ENCODE results near the gene KBTBD7. TPM values are rescaled to one million over a fixed set of nuclear protein-coding genes. Genes with fewer than 3 reads are reported as not detected.

Gene KBTBD7
- total and polyA plus RNA-seq, 2 donors (not counting 1 experiment from before 2014, with no cell fraction given) = 0.73 to 9.2 TPM

- H3K4me3 Mint-ChIP-seq = no peak overlapping the region
These were observed 9.4 kb upstream of the KBTBD7 start for GRCh38 chr13:41203810-41204209.

DNA sequence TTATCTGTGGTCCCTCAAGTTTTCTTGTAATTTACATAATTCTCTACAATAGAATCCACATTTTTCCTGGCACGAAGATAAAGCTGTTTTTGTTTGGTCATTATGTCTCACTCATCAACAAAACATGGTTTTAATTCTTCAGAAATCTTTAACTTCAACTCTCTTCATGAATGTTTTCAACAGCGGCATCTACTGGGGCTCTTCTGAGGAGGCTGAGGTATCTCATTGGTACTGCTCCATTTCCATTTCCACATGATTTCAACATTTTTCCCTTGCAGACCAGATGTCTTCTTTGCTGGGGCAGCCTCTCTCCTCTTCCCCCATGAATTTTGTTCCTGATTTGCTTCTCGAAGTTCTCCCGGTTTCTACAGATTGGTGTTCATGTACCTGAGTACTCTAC is 5.8 kb upstream of the KBTBD7 start:
- DNase-seq (no peak), ATAC-seq (ENCODE audit: low read depth) (no peak)
- no peaks in the 10 kb centered on the region for H3K27me3 Mint-ChIP-seq
- no peak for TF ChIP-seq CTCF (IDR thresholded peaks at IDR 0.05)
- no peak for TF ChIP-seq EZH2 (IDR thresholded peaks at IDR 0.05; ENCODE audit: borderline replicate concordance, insufficient read depth, low read depth, low read length, poor library complexity, severe bottlenecking)
- H3K9me3 Mint-ChIP-seq (ENCODE audit: insufficient read depth) = peaks cover 5% of the 10 kb centered on the region
- intact Hi-C loops (cut with micrococcal nuclease) = no loop called here
- H3K27ac Mint-ChIP-seq = peak overlapping the region; percentile 98
- no peak overlapping the region for H2AFZ ChIP-seq (ENCODE audit: insufficient read depth, low read depth, low read length, poor library complexity, severe bottlenecking)
- WGBS (ENCODE audit: insufficient coverage) = 100% methylated on average over 3 of the region's 4 CpGs
- POLR2A ChIA-PET = no interaction called here
- H3K4me1 ChIP-seq (ENCODE audit: control insufficient read depth in 2 of 2, insufficient read depth in 2 of 2, low read length in 2 of 2) = peaks cover 33 to 35% of the 10 kb centered on the region in 2 donors
- no peaks in the 10 kb centered on the region for H4K20me1 ChIP-seq (ENCODE audit: control insufficient read depth, insufficient read depth, low read length, poor library complexity, severe bottlenecking)
- H3K4me2 ChIP-seq (replicated peaks; ENCODE audit: low read depth, low read length, poor library complexity, severe bottlenecking) = peak overlapping the region; percentile 66
- H3K4me1 Mint-ChIP-seq = peaks cover 40% of the 10 kb centered on the region
- H3K4me3 ChIP-seq (ENCODE audit: control extremely low read depth in 1 of 5, extremely low read depth in 1 of 5, insufficient read depth in 1 of 5, low read depth in 2 of 5, low read length in 4 of 5) = no peak overlapping the region
- no peaks in the 10 kb centered on the region for H3K27me3 ChIP-seq (replicated peaks in 1 of 4; ENCODE audit: control extremely low read depth in 1 of 4, control insufficient read depth in 3 of 4, insufficient read depth in 4 of 4, low read length in 3 of 4)
- CTCF ChIA-PET = interaction anchor here (1.0 to 1.9 kb wide), 3 partner anchors 20 to 145 kb away, joined by 5 to 15 read pairs (median 5); no protein-coding TSS in a partner anchor
- no peaks in the 10 kb centered on the region for H3K79me2 ChIP-seq (ENCODE audit: control insufficient read depth, insufficient read depth, low read length)
- H3K9ac ChIP-seq (ENCODE audit: low read length) = peak overlapping the region; percentile 69
- H3K27ac ChIP-seq (ENCODE audit: low read length in 2 of 2) = peak overlapping the region in 1 of 2 donors; percentile 100
- H3K9me3 ChIP-seq (ENCODE audit: control extremely low read depth in 1 of 3, control insufficient read depth in 2 of 3, insufficient read depth in 1 of 3, low read length in 2 of 3) = peaks cover 0 to 7% (median 2%) of the 10 kb centered on the region in 3 donors
- peak overlapping the region; percentile 27 for H3K4me3 Mint-ChIP-seq
- no peaks in the 10 kb centered on the region for H3K36me3 ChIP-seq (replicated peaks in 1 of 2; ENCODE audit: control extremely low read depth in 1 of 2, control insufficient read depth in 1 of 2, extremely low read depth in 1 of 2, insufficient read depth in 2 of 2, low read length in 1 of 2)

More at GRCh38 chr13:41203810-41204209, 9.4 kb upstream of the KBTBD7 start:
- no peaks in the 10 kb centered on the region for H3K27me3 Mint-ChIP-seq
- no peak overlapping the region for H3K4me2 ChIP-seq (replicated peaks; ENCODE audit: low read depth, low read length, poor library complexity, severe bottlenecking)
- no peaks in the 10 kb centered on the region for H3K36me3 ChIP-seq (replicated peaks in 1 of 2; ENCODE audit: control extremely low read depth in 1 of 2, control insufficient read depth in 1 of 2, extremely low read depth in 1 of 2, insufficient read depth in 2 of 2, low read length in 1 of 2)
- no peaks in the 10 kb centered on the region for H4K20me1 ChIP-seq (ENCODE audit: control insufficient read depth, insufficient read depth, low read length, poor library complexity, severe bottlenecking)
- H3K27ac Mint-ChIP-seq = no peak overlapping the region
- no peaks in the 10 kb centered on the region for H3K27me3 ChIP-seq (replicated peaks in 1 of 4; ENCODE audit: control extremely low read depth in 1 of 4, control insufficient read depth in 3 of 4, insufficient read depth in 4 of 4, low read length in 3 of 4)
- ChIA-PET POLR2A (no interaction called here), CTCF (interaction anchor here (0.9 to 2.3 kb wide), 2 partner anchors 12 to 19 kb away, joined by 3 to 9 read pairs; no protein-coding TSS in a partner anchor)
- H3K4me1 ChIP-seq (ENCODE audit: control insufficient read depth in 2 of 2, insufficient read depth in 2 of 2, low read length in 2 of 2) = peaks cover 23% of the 10 kb centered on the region in 2 donors
- 98% methylated on average over 4 of the region's 6 CpGs for WGBS (ENCODE audit: insufficient coverage)
- peaks cover 26% of the 10 kb centered on the region for H3K4me1 Mint-ChIP-seq
- TF ChIP-seq EZH2 (IDR thresholded peaks at IDR 0.05; ENCODE audit: borderline replicate concordance, insufficient read depth, low read depth, low read length, poor library complexity, severe bottlenecking) (no peak), CTCF (IDR thresholded peaks at IDR 0.05) (no peak)
- peaks cover 0 to 7% (median 2%) of the 10 kb centered on the region in 3 donors for H3K9me3 ChIP-seq (ENCODE audit: control extremely low read depth in 1 of 3, control insufficient read depth in 2 of 3, insufficient read depth in 1 of 3, low read length in 2 of 3)
- no peaks in the 10 kb centered on the region for H3K79me2 ChIP-seq (ENCODE audit: control insufficient read depth, insufficient read depth, low read length)
- no peak overlapping the region for H3K9ac ChIP-seq (ENCODE audit: low read length)
- DNase-seq (no peak), ATAC-seq (ENCODE audit: low read depth) (no peak)
- no peak overlapping the region for H3K4me3 ChIP-seq (ENCODE audit: control extremely low read depth in 1 of 5, extremely low read depth in 1 of 5, insufficient read depth in 1 of 5, low read depth in 2 of 5, low read length in 4 of 5)
- intact Hi-C loops (cut with micrococcal nuclease) = no loop called here
- no peak overlapping the region for H3K27ac ChIP-seq (ENCODE audit: low read length in 2 of 2)
- H2AFZ ChIP-seq (ENCODE audit: insufficient read depth, low read depth, low read length, poor library complexity, severe bottlenecking) = no peak overlapping the region
- H3K9me3 Mint-ChIP-seq (ENCODE audit: insufficient read depth) = peaks cover 9% of the 10 kb centered on the region

Measured in B cell (primary cell).